Body of pancreas (tissue), 4 donors: ENCODE data around the gene CAV1.

Experiments
- POLR2A ChIP-seq, 3 donors: fragments of 450-650 bp; IDR thresholded peaks; one replicate each; pipeline ENCODE4 v1.6.1; 2016; ENCODE audit warnings: antibody characterized with exemption in 3 of 3, mild to moderate bottlenecking in 2 of 3
- TF ChIP-seq, protein P1 (sequence below), 7 experiments: fragments of 450-650 bp in 4 of 7; fragments of 200-600 bp in 3 of 7; sonication (generic) in 3 of 7; IDR thresholded peaks; one replicate each; pipeline ENCODE4 v1.5.1; 2016 to 2019; ENCODE audit warnings: antibody characterized with exemption in 7 of 7

DNA sequence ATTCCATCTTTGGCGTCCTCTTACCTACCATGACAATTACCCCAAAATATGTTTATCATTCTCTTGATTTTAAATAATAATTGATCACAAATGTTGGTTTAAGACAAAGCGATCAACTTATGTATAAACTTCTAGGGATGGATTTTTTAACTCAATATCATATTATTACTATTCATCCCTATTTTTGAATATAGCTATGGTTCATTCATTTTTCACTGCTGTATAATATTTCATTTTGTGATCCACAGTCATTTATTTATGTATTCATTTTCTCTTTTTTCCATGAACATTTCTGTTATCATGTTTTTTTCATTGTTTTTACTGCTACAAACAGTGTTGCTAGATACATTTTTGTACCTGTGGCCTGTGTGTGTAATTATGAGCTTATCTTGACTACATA is 85.9 kb downstream of the CAV1 start:
- TF ChIP-seq, protein P1, sequence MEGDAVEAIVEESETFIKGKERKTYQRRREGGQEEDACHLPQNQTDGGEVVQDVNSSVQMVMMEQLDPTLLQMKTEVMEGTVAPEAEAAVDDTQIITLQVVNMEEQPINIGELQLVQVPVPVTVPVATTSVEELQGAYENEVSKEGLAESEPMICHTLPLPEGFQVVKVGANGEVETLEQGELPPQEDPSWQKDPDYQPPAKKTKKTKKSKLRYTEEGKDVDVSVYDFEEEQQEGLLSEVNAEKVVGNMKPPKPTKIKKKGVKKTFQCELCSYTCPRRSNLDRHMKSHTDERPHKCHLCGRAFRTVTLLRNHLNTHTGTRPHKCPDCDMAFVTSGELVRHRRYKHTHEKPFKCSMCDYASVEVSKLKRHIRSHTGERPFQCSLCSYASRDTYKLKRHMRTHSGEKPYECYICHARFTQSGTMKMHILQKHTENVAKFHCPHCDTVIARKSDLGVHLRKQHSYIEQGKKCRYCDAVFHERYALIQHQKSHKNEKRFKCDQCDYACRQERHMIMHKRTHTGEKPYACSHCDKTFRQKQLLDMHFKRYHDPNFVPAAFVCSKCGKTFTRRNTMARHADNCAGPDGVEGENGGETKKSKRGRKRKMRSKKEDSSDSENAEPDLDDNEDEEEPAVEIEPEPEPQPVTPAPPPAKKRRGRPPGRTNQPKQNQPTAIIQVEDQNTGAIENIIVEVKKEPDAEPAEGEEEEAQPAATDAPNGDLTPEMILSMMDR (IDR thresholded peaks at IDR 0.05) = no peak
- no peak for TF ChIP-seq POLR2A (IDR thresholded peaks at IDR 0.05)
